ENCODE measurements around the gene SCP2.
A peak's percentile ranks its signal among the peaks of the same experiment; 100 is the strongest.
"Not testable (repeated sequence)": the region's sequence is repeated elsewhere in the genome, so short reads cannot be mapped to it uniquely, and the experiment has no call there.

SCP2 gene

GRCh38 chr1:52970149-52970548 is 43.1 kb downstream of the SCP2 start:
- DNase-seq, result no peak

GRCh38 chr1:52973841-52974240 is 46.8 kb downstream of the SCP2 start:
- DNase-seq, result no peak

GRCh38 chr1:52976183-52977035 is 49.3 kb downstream of the SCP2 start:
- no peak for DNase-seq

- no peak for DNase-seq
These were observed 51.0 kb downstream of the SCP2 start for GRCh38 chr1:52978045-52978444.

GRCh38 chr1:52992733-52993132 is 65.7 kb downstream of the SCP2 start:
- DNase-seq, result not testable (repeated sequence)

- no peak for DNase-seq
These were observed 67.6 kb downstream of the SCP2 start for GRCh38 chr1:52994656-52995055.

GRCh38 chr1:52996653-52997052 is 69.6 kb downstream of the SCP2 start:
- no peak for DNase-seq

GRCh38 chr1:53001128-53001527 is 74.1 kb downstream of the SCP2 start:
- DNase-seq, result no peak

GRCh38 chr1:53006612-53007011 is 79.5 kb downstream of the SCP2 start:
- DNase-seq, result not testable (repeated sequence)

- DNase-seq, result not testable (repeated sequence)
These were observed 83.2 kb downstream of the SCP2 start for GRCh38 chr1:53010247-53010646.

- no peak for DNase-seq
These were observed 84.1 kb downstream of the SCP2 start for GRCh38 chr1:53011175-53011574.

- DNase-seq, result peak; percentile 54
These were observed 87.9 kb downstream of the SCP2 start for GRCh38 chr1:53014791-53015507.

GRCh38 chr1:53015508-53015860 is 88.4 kb downstream of the SCP2 start:
- no peak for DNase-seq

GRCh38 chr1:53016705-53017104 is 89.6 kb downstream of the SCP2 start:
- no peak for DNase-seq

- DNase-seq, result no peak
These were observed 93.5 kb downstream of the SCP2 start for GRCh38 chr1:53020588-53020987.

GRCh38 chr1:53022179-53022578 is 95.1 kb downstream of the SCP2 start:
- DNase-seq, result no peak

GRCh38 chr1:53023546-53023945 is 96.5 kb downstream of the SCP2 start:
- no peak for DNase-seq

- no peak for DNase-seq
These were observed 97.0 kb downstream of the SCP2 start for GRCh38 chr1:53024117-53024516.

- DNase-seq, result no peak
These were observed 98.1 kb downstream of the SCP2 start for GRCh38 chr1:53025034-53025768.

GRCh38 chr1:53025769-53026112 is 98.7 kb downstream of the SCP2 start:
- DNase-seq, result no peak

GRCh38 chr1:53026254-53026653 is 99.2 kb downstream of the SCP2 start:
- DNase-seq, result no peak

GRCh38 chr1:53031732-53032131 is 104.7 kb downstream of the SCP2 start:
- DNase-seq, result no peak

GRCh38 chr1:53037159-53037558 is 110.1 kb downstream of the SCP2 start:
- no peak for DNase-seq

GRCh38 chr1:53038566-53038965 is 111.5 kb downstream of the SCP2 start:
- no peak for DNase-seq
